GM19397 (cell line): Measurements from ENCODE around the gene LBR.

Experiments used
- ATAC-seq: cut with Tn5 transposase; IDR thresholded peaks from one replicate; pipeline ENCODE4 v1.9.1; 2021; ENCODE audit warnings: mild to moderate bottlenecking, moderate library complexity; ENCODE audit not compliant: unreplicated experiment

The LBR gene

DNA sequence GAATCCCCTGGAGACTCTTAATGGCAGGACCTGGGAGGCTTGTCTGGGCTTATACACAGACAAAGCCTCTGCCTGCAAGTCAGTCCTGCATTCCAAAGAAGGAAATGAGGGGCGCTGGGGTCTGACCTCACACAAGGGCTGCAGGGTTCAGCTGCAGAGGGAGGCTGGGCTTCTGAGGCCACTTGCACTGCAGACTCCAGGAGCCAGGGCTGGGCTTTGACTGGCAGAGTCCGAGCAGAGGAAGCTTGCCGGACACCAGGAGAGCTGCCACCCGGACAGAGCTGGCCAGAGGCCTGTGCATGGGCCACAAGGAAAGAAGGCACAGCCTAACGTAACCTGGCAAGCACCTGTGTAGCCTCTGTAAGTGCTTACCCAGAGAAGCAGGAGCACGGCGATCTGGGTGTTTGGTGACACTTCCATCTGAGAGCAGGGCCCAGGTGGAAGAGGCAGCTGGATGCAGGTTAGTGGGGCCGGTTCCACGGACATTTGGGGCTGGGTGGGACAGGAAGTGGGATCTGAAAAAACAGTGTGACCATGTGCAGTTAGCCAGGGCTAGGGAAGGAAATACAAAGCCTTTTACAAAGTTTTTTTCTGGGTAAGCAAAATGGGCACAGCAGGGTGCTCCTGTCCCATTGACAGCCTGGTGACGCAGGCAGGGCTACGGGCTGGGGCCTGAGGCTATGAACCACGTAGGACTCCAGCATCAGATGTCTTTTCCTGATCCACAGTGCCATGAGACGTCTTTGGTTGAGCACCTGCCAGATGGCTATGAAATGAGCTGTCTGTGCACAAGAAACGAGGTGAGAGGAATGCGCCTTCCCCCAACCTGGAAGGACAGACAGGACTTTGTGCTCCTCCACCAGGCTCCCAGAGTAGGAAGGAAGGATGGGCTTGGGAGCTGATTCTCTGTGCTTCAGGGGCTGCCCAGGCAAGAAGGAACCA, 37.3 kb upstream of the LBR start:
- ATAC-seq = no peak

DNA sequence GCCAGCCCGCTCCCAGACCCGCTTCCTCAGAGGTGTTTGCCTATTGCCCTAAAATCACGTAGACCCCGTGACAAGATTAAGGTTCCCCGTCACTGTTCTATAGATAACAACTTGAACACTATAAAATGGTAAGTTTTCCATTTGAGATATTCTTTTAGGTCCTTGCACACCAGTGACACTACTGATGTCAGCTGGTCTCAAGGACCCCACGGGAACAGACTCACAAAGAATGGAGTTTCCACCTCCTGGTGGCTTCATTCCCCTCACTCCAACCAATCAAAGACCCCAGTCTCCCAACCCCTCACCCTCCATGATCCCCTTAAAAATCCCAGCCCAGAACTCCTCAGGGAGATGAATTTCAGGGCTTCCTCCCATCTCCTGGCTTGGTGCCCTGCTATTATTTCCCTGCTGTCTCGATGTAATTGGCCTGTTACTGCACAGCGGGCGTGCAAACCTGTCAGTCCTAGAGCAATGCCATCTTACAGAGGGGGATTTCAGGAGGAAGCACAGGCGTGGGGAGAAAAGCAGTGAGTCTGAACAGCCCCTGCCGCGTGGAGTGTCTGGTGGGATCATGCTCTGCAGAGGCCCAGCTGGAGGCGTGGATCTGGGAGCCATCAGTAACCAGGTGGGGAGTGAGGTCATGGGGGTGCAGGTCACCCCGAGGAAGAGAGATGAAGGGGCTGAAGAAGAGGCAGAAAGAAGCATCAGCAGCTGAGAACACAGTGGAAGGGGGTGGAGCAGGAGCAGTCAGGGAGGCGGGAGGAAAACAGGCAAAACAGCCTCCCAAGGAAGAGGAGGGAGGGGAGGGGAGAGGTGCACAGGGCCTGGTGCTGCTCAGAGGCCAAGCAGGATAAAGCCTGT, 35.1 kb upstream of the LBR start:
- no peak for ATAC-seq

DNA sequence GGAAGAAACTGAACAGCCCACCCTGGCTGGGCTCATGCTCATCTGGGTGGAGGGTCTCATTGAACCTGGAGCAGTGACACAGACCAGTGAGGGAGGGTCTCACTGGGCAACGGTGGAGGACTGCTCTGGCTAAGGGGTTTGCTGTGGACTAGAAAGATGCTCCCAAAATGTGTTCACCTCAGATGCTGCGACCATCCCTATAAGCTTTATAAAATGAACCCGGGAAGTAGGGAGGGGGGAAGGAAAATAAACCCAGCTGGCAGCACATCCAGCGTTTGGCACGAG, 34.5 kb upstream of the LBR start:
- ATAC-seq = no peak

- no peak for ATAC-seq
Observed at GRCh38 chr1:225461533-225462428, 33.9 kb upstream of the LBR start.

- ATAC-seq = no peak
Observed at GRCh38 chr1:225460737-225461532, 33.1 kb upstream of the LBR start.

DNA sequence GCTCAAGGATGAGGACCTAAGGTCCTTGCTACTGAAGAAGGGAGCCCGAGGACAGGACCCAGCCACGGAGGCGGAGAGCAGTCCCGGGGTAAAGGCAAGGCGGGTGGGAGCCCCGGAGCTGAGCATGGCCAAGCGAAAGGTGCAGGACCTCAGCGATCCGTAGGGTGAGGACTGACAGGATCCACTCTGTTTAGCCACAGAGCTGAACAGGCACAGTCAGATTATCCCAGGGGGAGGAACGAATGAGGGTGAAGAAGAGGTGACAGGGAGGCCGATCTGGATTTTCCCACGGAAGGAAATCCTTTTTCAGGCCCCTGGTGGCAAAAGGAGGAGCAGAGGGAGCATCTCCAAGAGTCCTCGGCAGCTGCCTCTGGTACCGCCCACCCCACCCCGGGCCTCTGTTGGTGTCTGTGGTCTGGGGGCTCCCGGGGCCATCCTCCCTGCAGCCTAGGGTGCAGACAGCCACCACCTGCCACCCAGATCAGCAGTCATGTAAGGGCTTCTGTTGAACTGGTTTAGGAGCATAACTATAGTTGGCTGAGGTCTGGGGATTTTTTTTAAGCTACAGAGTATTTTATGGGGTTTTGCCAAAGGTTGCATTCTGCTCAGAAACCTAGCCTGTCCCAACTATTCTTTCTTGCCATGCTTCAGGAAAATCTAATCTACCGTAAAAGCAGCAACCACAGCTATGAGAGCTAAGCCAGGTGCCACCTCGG, 32.3 kb upstream of the LBR start:
- no peak for ATAC-seq

GRCh38 chr1:225458222-225458631, 30.4 kb upstream of the LBR start:
- no peak for ATAC-seq

GRCh38 chr1:225454733-225455132, 26.9 kb upstream of the LBR start:
- ATAC-seq = peak; percentile 51

DNA sequence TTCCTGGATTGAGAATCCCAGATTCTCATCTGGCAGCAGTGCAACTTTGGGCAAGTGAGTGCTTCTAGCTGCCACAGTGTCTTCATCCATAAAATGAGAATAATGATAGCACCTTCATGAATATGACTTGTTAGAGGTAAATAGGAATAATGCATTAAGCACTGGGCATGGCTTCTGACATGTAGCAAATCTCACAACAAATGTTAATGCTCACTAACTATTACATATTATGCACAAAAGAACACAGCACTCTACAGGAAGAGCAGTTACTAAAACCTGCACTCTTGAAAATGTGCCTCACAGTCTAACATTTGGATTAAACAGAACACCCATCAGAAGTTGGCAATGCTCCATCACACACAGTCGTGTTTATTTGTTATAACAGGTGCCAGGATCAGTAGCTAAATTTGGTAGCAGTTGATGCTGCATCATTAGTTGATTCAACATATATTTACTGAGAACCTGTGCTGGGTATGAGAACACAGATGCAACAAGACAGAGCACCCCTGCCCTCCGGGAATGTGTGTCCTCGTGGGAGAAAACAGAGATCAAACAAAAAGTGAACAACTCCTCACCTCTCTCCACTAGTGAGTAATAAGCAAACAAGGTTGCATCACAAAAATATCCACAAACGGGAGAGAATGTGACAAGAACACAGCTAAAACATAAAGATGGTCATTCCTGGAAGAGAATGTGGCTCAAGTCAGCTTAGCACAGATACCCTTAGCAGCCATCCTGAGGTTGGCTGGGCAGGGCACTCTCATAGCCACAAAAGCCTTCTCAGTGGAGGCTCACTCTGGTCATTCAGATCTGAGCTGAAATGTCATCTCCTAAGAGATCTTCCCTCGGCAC, 26.2 kb upstream of the LBR start:
- ATAC-seq = no peak

GRCh38 chr1:225451840-225452515, 24.1 kb upstream of the LBR start:
- ATAC-seq = no peak

GRCh38 chr1:225451340-225451739, 23.5 kb upstream of the LBR start:
- no peak for ATAC-seq

DNA sequence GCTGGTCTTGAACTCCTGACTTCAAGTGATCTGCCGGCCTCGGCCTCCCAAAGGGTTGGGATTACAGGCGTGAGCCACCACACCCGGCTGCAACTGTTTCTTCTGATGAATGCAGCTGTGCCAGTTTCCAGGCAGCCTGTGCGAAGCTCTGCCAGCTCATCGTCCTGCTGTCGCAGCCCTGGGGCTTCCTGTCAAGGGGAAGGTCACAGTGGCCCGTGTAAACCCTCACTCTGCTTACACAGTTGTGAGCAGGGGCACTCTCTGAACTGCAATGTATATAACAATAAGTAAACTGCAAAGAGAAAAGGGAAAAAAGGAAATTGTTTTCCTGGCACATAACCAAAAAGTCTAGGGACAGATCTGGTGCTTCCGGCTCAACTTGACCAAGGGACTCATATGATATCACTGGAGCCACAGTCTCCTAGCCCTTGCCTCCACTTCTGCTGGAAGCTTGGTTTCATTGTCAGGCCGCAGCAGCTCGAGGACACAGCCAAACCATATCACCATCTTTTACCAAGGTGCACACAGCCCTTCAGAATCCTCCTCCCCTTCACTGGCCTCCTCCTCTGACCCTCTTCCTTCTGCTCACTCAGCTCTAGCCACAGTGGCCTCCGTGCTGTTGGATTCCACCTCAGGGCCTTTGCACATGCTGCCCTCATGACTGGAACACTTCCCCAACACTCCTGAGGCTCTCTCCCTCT, 22.8 kb upstream of the LBR start:
- no peak for ATAC-seq

DNA sequence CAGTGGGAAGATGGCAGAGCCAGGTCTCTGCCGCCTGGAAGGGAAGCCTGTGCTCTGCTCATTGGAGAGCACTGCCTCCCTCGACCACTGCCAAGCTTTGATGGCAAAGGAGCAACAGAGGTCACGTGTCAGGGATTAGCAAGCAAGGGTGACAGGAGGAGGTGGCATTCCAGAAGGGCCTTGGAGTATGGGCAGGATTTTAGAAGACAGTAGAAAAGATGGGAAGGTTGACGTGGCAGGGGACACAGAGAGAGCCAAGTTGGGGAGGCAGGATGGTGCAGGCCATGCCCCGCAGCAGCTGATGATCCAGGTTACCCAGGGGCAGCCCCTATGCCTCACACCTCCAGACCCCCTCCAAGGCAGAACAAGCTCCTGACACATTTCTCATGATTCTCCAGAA, 21.9 kb upstream of the LBR start:
- ATAC-seq = no peak

- no peak for ATAC-seq
Observed at GRCh38 chr1:225449261-225449660, 21.4 kb upstream of the LBR start.

GRCh38 chr1:225448146-225448805, 20.4 kb upstream of the LBR start:
- no peak for ATAC-seq

- no peak for ATAC-seq
Observed at GRCh38 chr1:225447650-225448089, 19.8 kb upstream of the LBR start.
